Esophagus muscularis mucosa (tissue), 4 donors: Measurements from ENCODE around the gene PRKN. TPM values are rescaled to one million over a fixed set of nuclear protein-coding genes. Genes with fewer than 3 reads are reported as not detected.

ENCODE experiments used
- DNase-seq: peaks from one replicate; pipeline ENCODE4 v3.0.0-alpha.2; 2017; ENCODE audit errors: extremely low spot score
- H3K27ac ChIP-seq, 4 donors: fragments of 200-600 bp; sonication (generic); replicated peaks in 1 of 4; 1 replicate in 3 of 4; 2 replicates in 1 of 4; pipeline ENCODE4 v1.5.1; 2016 to 2019; ENCODE audit warnings: mild to moderate bottlenecking in 1 of 4
- H3K27me3 ChIP-seq, 4 donors: fragments of 200-600 bp; sonication (generic); one replicate each; pipeline versions ENCODE4 v1.5.1 to v1.6.0; 2016 to 2019
- H3K36me3 ChIP-seq, 4 donors: fragments of 200-600 bp; sonication (generic); one replicate each; pipeline ENCODE4 v1.5.1; 2016 to 2019
- H3K4me1 ChIP-seq, 4 donors: fragments of 200-600 bp; sonication (generic); one replicate each; pipeline ENCODE4 v1.5.1; 2016 to 2019
- H3K4me3 ChIP-seq, 4 donors: fragments of 200-600 bp; sonication (generic); 1 replicate in 2 of 4; 2 replicates in 2 of 4; pipeline ENCODE4 v1.5.1; 2016 to 2019; ENCODE audit warnings: mild to moderate bottlenecking in 4 of 4, moderate library complexity in 1 of 4
- H3K9me3 ChIP-seq, 4 donors: fragments of 200-600 bp; sonication (generic); 1 replicate in 3 of 4; 2 replicates in 1 of 4; pipeline ENCODE4 v1.5.1; 2016 to 2019
- CTCF ChIP-seq, 3 experiments: fragments of 200-600 bp in 2 of 3; fragments of 450-650 bp in 1 of 3; sonication (generic) in 2 of 3; IDR thresholded peaks; one replicate each; pipeline ENCODE4 v1.5.1; 2017 to 2019; ENCODE audit warnings: antibody characterized with exemption in 3 of 3, mild to moderate bottlenecking in 2 of 3, moderate library complexity in 1 of 3
- EP300 ChIP-seq: sonication (generic); formaldehyde crosslinking; IDR thresholded peaks from one replicate; pipeline ENCODE4 v1.6.1; 2017; ENCODE audit warnings: antibody characterized with exemption
- POLR2A ChIP-seq: fragments of 450-650 bp; IDR thresholded peaks from one replicate; pipeline ENCODE4 v1.6.1; 2017; ENCODE audit warnings: antibody characterized with exemption, moderate library complexity, mild to moderate bottlenecking, low read depth
- POLR2AphosphoS5 ChIP-seq, 2 donors: sonication (generic); formaldehyde crosslinking; IDR thresholded peaks; one replicate each; pipeline ENCODE4 v1.6.1; 2017; ENCODE audit warnings: antibody characterized with exemption in 2 of 2
- WGBS: methylation state at CpG from one replicate; pipeline ENCODE4 v1.1.5; 2018; 5-methylcytosine and 5-hydroxymethylcytosine counted together
- intact Hi-C: fragments of 100-400 bp; cut with DNase I; formaldehyde crosslinking; loops from one replicate; pipeline ENCODE4 v1.15.1; 2023
- total RNA-seq, 4 donors: library from RNA; depleted of rRNA; stranded (reverse); fragments of >200 nt; gene quantifications; one replicate each; pipeline versions ENCODE4 v1.1.0 to v1.2.1, GENCODE V29; 2016

PRKN gene
- total RNA-seq, 4 donors from 2014 or later = 9.6 to 14.5 (median 10.8) TPM

- intact Hi-C loops = loop anchor here (5.0 to 10.0 kb wide), 2 partner anchors 277 to 509 kb away; no protein-coding TSS in a partner anchor
- no peaks in the 10 kb centered on the region for H3K9me3 ChIP-seq
- DNase-seq = no peak
- TF ChIP-seq CTCF (IDR thresholded peaks at IDR 0.05) (no peak), EP300 (no peak), POLR2A (no peak), POLR2AphosphoS5 (IDR thresholded peaks at IDR 0.05) (no peak)
- H3K36me3 ChIP-seq = no peaks in the 10 kb centered on the region
- peaks cover 0 to 14% (median 13%) of the 10 kb centered on the region in 4 donors for H3K4me1 ChIP-seq
- H3K27ac ChIP-seq = no peak overlapping the region
- 77% methylated on average over 11 of the region's 17 CpGs for WGBS
- H3K4me3 ChIP-seq = no peak overlapping the region
- no peaks in the 10 kb centered on the region for H3K27me3 ChIP-seq
Measured at GRCh38 chr6:161415302-161415855, 1312.2 kb downstream of the PRKN start.

- H3K9me3 ChIP-seq = no peaks in the 10 kb centered on the region
- no peak overlapping the region for H3K27ac ChIP-seq
- no peak overlapping the region for H3K4me3 ChIP-seq
- peaks cover 0 to 14% (median 13%) of the 10 kb centered on the region in 4 donors for H3K4me1 ChIP-seq
- no peaks in the 10 kb centered on the region for H3K36me3 ChIP-seq
- intact Hi-C loops = loop anchor here (5.0 to 10.0 kb wide), 2 partner anchors 278 to 510 kb away; no protein-coding TSS in a partner anchor
- WGBS = 57% methylated on average over 9 of the region's 9 CpGs
- DNase-seq = no peak
- H3K27me3 ChIP-seq = no peaks in the 10 kb centered on the region
- TF ChIP-seq EP300 (no peak), CTCF (IDR thresholded peaks at IDR 0.05) (no peak), POLR2A (no peak), POLR2AphosphoS5 (IDR thresholded peaks at IDR 0.05) (no peak)
Measured at GRCh38 chr6:161414707-161415106, 1312.9 kb downstream of the PRKN start.

- intact Hi-C loops = loop anchor here (10.0 kb wide), 1 partner anchor 511 kb away; no protein-coding TSS in a partner anchor
- WGBS = 79% methylated on average over 11 of the region's 11 CpGs
- no peaks in the 10 kb centered on the region for H3K9me3 ChIP-seq
- no peaks in the 10 kb centered on the region for H3K36me3 ChIP-seq
- no peaks in the 10 kb centered on the region for H3K27me3 ChIP-seq
- H3K4me3 ChIP-seq = no peak overlapping the region
- no peak for DNase-seq
- TF ChIP-seq EP300 (no peak), CTCF (IDR thresholded peaks at IDR 0.05) (no peak), POLR2AphosphoS5 (IDR thresholded peaks at IDR 0.05) (no peak), POLR2A (no peak)
- peaks cover 0 to 14% (median 13%) of the 10 kb centered on the region in 4 donors for H3K4me1 ChIP-seq
- H3K27ac ChIP-seq = no peak overlapping the region
Measured at GRCh38 chr6:161414180-161414579, 1313.4 kb downstream of the PRKN start.

- no peak for DNase-seq
- Histone ChIP-seq H3K27me3 (no peaks in the 10 kb centered on the region), H3K4me1 (peaks cover 0 to 8% (median 8%) of the 10 kb centered on the region in 4 donors), H3K27ac (no peak overlapping the region), H3K36me3 (no peaks in the 10 kb centered on the region), H3K9me3 (no peaks in the 10 kb centered on the region), H3K4me3 (no peak overlapping the region)
- WGBS = 89% methylated on average over 9 of the region's 9 CpGs
- no peak for TF ChIP-seq CTCF (IDR thresholded peaks at IDR 0.05)
- no peak for TF ChIP-seq EP300
- no peak for TF ChIP-seq POLR2A
- no peak for TF ChIP-seq POLR2AphosphoS5 (IDR thresholded peaks at IDR 0.05)
- intact Hi-C loops = loop anchor here (10.0 kb wide), 1 partner anchor 511 kb away; no protein-coding TSS in a partner anchor
Measured at GRCh38 chr6:161413355-161413771, 1314.2 kb downstream of the PRKN start.
